IPS-15b (cell line): ENCODE data around the gene RPH3AL.

Experiments
- H3K27me3 ChIP-seq: one replicate; pipeline ENCODE4 v1.6.1; 2013; ENCODE audit warnings: low read length; ENCODE audit not compliant: control insufficient read depth, insufficient read depth
- H3K36me3 ChIP-seq: one replicate; pipeline ENCODE4 v1.6.1; 2013; ENCODE audit warnings: low read length; ENCODE audit not compliant: control insufficient read depth, insufficient read depth
- H3K4me1 ChIP-seq: one replicate; pipeline ENCODE4 v1.6.1; 2013; ENCODE audit warnings: mild to moderate bottlenecking, low read length; ENCODE audit not compliant: control insufficient read depth, insufficient read depth
- H3K4me3 ChIP-seq: one replicate; pipeline ENCODE4 v1.5.1; 2013; ENCODE audit warnings: low read depth, low read length
- H3K9ac ChIP-seq: one replicate; pipeline ENCODE4 v1.6.1; 2013; ENCODE audit warnings: low read depth, mild to moderate bottlenecking, low read length
- H3K9me3 ChIP-seq: one replicate; pipeline ENCODE4 v1.6.1; 2013; ENCODE audit warnings: mild to moderate bottlenecking, low read length; ENCODE audit not compliant: control insufficient read depth, insufficient read depth

Gene RPH3AL

GRCh38 chr17:306116-306515 lies 46.5 kb downstream of the RPH3AL start:
- no peak overlapping the region for H3K4me3 ChIP-seq
- no peaks in the 10 kb centered on the region for H3K36me3 ChIP-seq
- H3K9ac ChIP-seq: no peak overlapping the region
- peaks cover 17% of the 10 kb centered on the region for H3K27me3 ChIP-seq
- no peaks in the 10 kb centered on the region for H3K4me1 ChIP-seq
- no peaks in the 10 kb centered on the region for H3K9me3 ChIP-seq

- Histone ChIP-seq H3K4me1 (no peaks in the 10 kb centered on the region), H3K9me3 (no peaks in the 10 kb centered on the region), H3K36me3 (no peaks in the 10 kb centered on the region), H3K9ac (no peak overlapping the region), H3K27me3 (peaks cover 17% of the 10 kb centered on the region), H3K4me3 (peak overlapping the region; percentile 26)
Observed at GRCh38 chr17:305090-305976, 47.3 kb downstream of the RPH3AL start.

- no peaks in the 10 kb centered on the region for H3K9me3 ChIP-seq
- H3K27me3 ChIP-seq: peaks cover 17% of the 10 kb centered on the region
- peak overlapping the region; percentile 36 for H3K4me3 ChIP-seq
- no peak overlapping the region for H3K9ac ChIP-seq
- no peaks in the 10 kb centered on the region for H3K36me3 ChIP-seq
- H3K4me1 ChIP-seq: no peaks in the 10 kb centered on the region
Observed at GRCh38 chr17:304461-304860, 48.1 kb downstream of the RPH3AL start.

- Histone ChIP-seq H3K9me3 (no peaks in the 10 kb centered on the region), H3K27me3 (peaks cover 17% of the 10 kb centered on the region), H3K4me1 (no peaks in the 10 kb centered on the region), H3K4me3 (no peak overlapping the region), H3K36me3 (no peaks in the 10 kb centered on the region), H3K9ac (no peak overlapping the region)
Observed at GRCh38 chr17:303168-303567, 49.4 kb downstream of the RPH3AL start.

- peak overlapping the region; percentile 32 for H3K9ac ChIP-seq
- no peaks in the 10 kb centered on the region for H3K36me3 ChIP-seq
Observed at GRCh38 chr17:302300-302698, 50.3 kb downstream of the RPH3AL start.

GRCh38 chr17:301681-302299 lies 50.8 kb downstream of the RPH3AL start:
- no peaks in the 10 kb centered on the region for H3K9me3 ChIP-seq
- H3K36me3 ChIP-seq: no peaks in the 10 kb centered on the region
- H3K4me1 ChIP-seq: no peaks in the 10 kb centered on the region
- H3K4me3 ChIP-seq: no peak overlapping the region
- peaks cover 17% of the 10 kb centered on the region for H3K27me3 ChIP-seq
- peak overlapping the region; percentile 32 for H3K9ac ChIP-seq

More at GRCh38 chr17:302300-302698, 50.3 kb downstream of the RPH3AL start:
- H3K9me3 ChIP-seq: no peaks in the 10 kb centered on the region
- no peak overlapping the region for H3K4me3 ChIP-seq
- peaks cover 17% of the 10 kb centered on the region for H3K27me3 ChIP-seq
- H3K4me1 ChIP-seq: no peaks in the 10 kb centered on the region

GRCh38 chr17:300881-301280 lies 51.7 kb downstream of the RPH3AL start:
- H3K4me1 ChIP-seq: no peaks in the 10 kb centered on the region
- no peaks in the 10 kb centered on the region for H3K9me3 ChIP-seq
- H3K27me3 ChIP-seq: peaks cover 17% of the 10 kb centered on the region
- no peaks in the 10 kb centered on the region for H3K36me3 ChIP-seq
- H3K4me3 ChIP-seq: no peak overlapping the region
- H3K9ac ChIP-seq: no peak overlapping the region

GRCh38 chr17:299546-299945 lies 53.1 kb downstream of the RPH3AL start:
- Histone ChIP-seq H3K36me3 (no peaks in the 10 kb centered on the region), H3K4me1 (no peaks in the 10 kb centered on the region), H3K9ac (no peak overlapping the region), H3K4me3 (no peak overlapping the region), H3K9me3 (no peaks in the 10 kb centered on the region), H3K27me3 (peaks cover 15% of the 10 kb centered on the region)

- Histone ChIP-seq H3K4me1 (no peaks in the 10 kb centered on the region), H3K27me3 (peaks cover 13% of the 10 kb centered on the region), H3K36me3 (no peaks in the 10 kb centered on the region), H3K9me3 (no peaks in the 10 kb centered on the region), H3K9ac (no peak overlapping the region), H3K4me3 (no peak overlapping the region)
Observed at GRCh38 chr17:298791-299450, 53.7 kb downstream of the RPH3AL start.

GRCh38 chr17:297758-298157 lies 54.8 kb downstream of the RPH3AL start:
- Histone ChIP-seq H3K9me3 (no peaks in the 10 kb centered on the region), H3K27me3 (peaks cover 4% of the 10 kb centered on the region), H3K4me3 (no peak overlapping the region), H3K36me3 (no peaks in the 10 kb centered on the region), H3K9ac (no peak overlapping the region), H3K4me1 (no peaks in the 10 kb centered on the region)

- Histone ChIP-seq H3K9ac (no peak overlapping the region), H3K36me3 (no peaks in the 10 kb centered on the region), H3K9me3 (no peaks in the 10 kb centered on the region), H3K4me3 (no peak overlapping the region), H3K27me3 (no peaks in the 10 kb centered on the region), H3K4me1 (no peaks in the 10 kb centered on the region)
Observed at GRCh38 chr17:296906-297690, 55.5 kb downstream of the RPH3AL start.
